Rectal smooth muscle tissue (tissue), 1 donor: Measurements from ENCODE around the gene PROCR.
"Not testable (repeated sequence)": the region's sequence is repeated elsewhere in the genome, so short reads cannot be mapped to it uniquely, and the experiment has no call there.

Experiments used
- H3K27ac ChIP-seq: one replicate; pipeline ENCODE4 v1.7.0; 2013; ENCODE audit warnings: low read depth, low read length, inconsistent platforms
- H3K27me3 ChIP-seq: one replicate; pipeline ENCODE4 v1.7.0; 2013; ENCODE audit warnings: low read length; ENCODE audit not compliant: control insufficient read depth, insufficient read depth
- H3K36me3 ChIP-seq: one replicate; pipeline ENCODE4 v1.7.0; 2013; ENCODE audit warnings: low read length; ENCODE audit not compliant: control insufficient read depth, insufficient read depth
- H3K4me1 ChIP-seq: one replicate; pipeline ENCODE4 v1.7.0; 2013; ENCODE audit warnings: low read length; ENCODE audit not compliant: control insufficient read depth, insufficient read depth
- H3K4me3 ChIP-seq: one replicate; pipeline ENCODE4 v1.7.0; 2013; ENCODE audit warnings: low read length
- H3K9ac ChIP-seq: one replicate; pipeline ENCODE4 v1.7.0; 2013; ENCODE audit warnings: low read length

The PROCR gene

GRCh38 chr20:35167787-35168186, 4.1 kb upstream of the PROCR start:
- no peaks in the 10 kb centered on the region for H3K36me3 ChIP-seq

GRCh38 chr20:35168701-35169409, 3.0 kb upstream of the PROCR start:
- H3K36me3 ChIP-seq, H3K4me1 ChIP-seq, H3K9ac ChIP-seq, H3K4me3 ChIP-seq, H3K27me3 ChIP-seq, H3K27ac ChIP-seq: not testable (repeated sequence)

More at GRCh38 chr20:35167787-35168186, 4.1 kb upstream of the PROCR start:
- peaks cover 5% of the 10 kb centered on the region for H3K4me1 ChIP-seq
- no peak overlapping the region for H3K9ac ChIP-seq
- H3K27me3 ChIP-seq: no peaks in the 10 kb centered on the region
- H3K27ac ChIP-seq: no peak overlapping the region
- no peak overlapping the region for H3K4me3 ChIP-seq

DNA sequence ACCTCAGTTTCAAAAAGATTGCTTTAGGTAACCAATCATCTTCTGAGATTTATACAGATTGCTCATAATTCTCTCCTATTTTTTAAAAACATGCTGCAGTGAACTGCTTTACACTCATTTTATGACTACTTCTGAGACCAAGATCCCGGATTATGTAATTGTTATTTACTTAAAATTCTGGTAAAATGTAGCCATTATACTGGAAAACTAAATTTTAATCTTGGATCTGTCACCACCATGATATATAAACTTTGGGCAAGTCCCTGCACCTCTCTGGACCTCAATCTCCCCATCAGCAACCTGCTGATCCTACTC, 477 bp upstream of the PROCR start:
- peak overlapping the region; percentile 67 for H3K4me3 ChIP-seq

DNA sequence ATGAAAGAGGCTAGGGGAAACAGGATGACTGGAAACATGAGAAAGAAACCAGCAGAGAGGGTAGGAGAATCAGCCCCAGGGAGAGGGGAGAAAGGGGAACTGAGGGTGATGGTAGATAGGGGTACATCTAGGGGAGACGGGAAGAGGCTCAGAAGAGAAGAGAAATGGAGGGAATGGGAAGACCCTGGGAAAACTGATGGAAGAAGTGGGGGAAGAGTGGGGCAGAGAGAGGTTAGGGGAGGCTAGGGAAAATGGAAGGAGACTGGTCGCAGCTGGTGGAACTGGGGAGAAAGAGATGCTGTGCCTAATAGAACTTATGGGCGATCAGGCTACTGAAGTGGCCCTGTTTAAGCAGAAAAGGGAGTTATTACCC, 548 bp downstream of the PROCR start:
- Histone ChIP-seq H3K4me1 (peaks cover 5% of the 10 kb centered on the region), H3K27ac (peak overlapping the region; percentile 58), H3K36me3 (peaks cover 4% of the 10 kb centered on the region), H3K9ac (no peak overlapping the region), H3K4me3 (peak overlapping the region; percentile 67), H3K27me3 (no peaks in the 10 kb centered on the region)

More for the DNA sequence above, 477 bp upstream of the PROCR start:
- Histone ChIP-seq H3K4me1 (peaks cover 5% of the 10 kb centered on the region), H3K27ac (peak overlapping the region; percentile 58), H3K27me3 (no peaks in the 10 kb centered on the region), H3K36me3 (no peaks in the 10 kb centered on the region), H3K9ac (no peak overlapping the region)

GRCh38 chr20:35173576-35174192, 1.8 kb downstream of the PROCR start:
- Histone ChIP-seq H3K4me1 (peaks cover 5% of the 10 kb centered on the region), H3K9ac (no peak overlapping the region), H3K4me3 (peak overlapping the region; percentile 10), H3K27ac (no peak overlapping the region), H3K36me3 (peaks cover 4% of the 10 kb centered on the region), H3K27me3 (no peaks in the 10 kb centered on the region)

GRCh38 chr20:35174458-35175216, 2.8 kb downstream of the PROCR start:
- Histone ChIP-seq H3K27ac (no peak overlapping the region), H3K36me3 (peaks cover 4% of the 10 kb centered on the region), H3K4me1 (peaks cover 5% of the 10 kb centered on the region), H3K27me3 (no peaks in the 10 kb centered on the region), H3K9ac (no peak overlapping the region), H3K4me3 (peak overlapping the region; percentile 27)

- no peaks in the 10 kb centered on the region for H3K27me3 ChIP-seq
- H3K9ac ChIP-seq: no peak overlapping the region
- peaks cover 4% of the 10 kb centered on the region for H3K36me3 ChIP-seq
- H3K4me3 ChIP-seq: no peak overlapping the region
- H3K27ac ChIP-seq: no peak overlapping the region
- H3K4me1 ChIP-seq: peaks cover 5% of the 10 kb centered on the region
Measured at GRCh38 chr20:35176132-35176531, 4.3 kb downstream of the PROCR start.

DNA sequence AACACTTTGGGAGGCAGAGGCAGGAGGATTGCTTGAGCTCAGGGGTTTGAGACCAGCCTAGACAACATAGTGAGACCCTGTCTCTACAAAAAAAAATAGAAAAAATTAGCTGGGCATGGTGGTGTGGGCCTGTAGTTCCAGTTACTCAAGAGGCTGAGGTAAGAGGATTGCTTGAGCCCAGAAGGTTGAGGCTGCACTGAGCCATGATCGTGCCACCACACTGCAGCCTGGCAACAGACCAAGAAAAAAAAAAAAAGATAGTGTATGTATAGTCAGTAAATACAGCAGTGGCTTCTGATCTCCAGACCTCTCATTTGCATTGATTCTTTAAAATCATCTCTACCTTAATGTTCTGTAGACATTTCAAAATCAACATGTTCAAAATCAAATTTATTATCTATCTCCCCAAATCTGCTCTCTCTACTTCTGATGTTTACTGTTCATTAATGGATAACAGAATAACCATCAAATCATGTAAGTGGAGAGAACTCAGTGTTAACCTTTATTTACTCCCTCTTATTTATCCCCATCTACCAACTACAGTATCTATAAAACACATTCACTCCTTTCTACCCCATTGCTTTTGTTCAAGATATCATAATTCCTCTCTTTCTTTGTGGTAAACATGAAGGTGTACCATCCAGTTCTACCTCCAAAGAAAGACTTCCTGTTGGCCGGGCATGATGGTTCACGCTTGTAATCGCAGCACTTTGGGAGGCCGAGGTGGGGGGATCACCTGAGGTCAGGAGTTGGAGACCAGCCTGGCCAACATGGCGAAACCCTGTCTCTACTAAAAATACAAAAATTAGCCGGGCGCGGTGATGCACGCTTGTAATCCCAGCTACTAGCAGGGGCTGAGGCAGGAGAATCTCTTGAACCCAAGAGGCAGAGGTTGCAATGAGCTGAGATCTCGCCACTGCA, 7.7 kb downstream of the PROCR start:
- Histone ChIP-seq H3K27me3 (no peaks in the 10 kb centered on the region), H3K4me3 (no peak overlapping the region), H3K4me1 (no peaks in the 10 kb centered on the region), H3K36me3 (peaks cover 4% of the 10 kb centered on the region), H3K9ac (no peak overlapping the region), H3K27ac (no peak overlapping the region)

GRCh38 chr20:35180266-35180665, 8.4 kb downstream of the PROCR start:
- no peaks in the 10 kb centered on the region for H3K27me3 ChIP-seq
- H3K9ac ChIP-seq: no peak overlapping the region
- no peak overlapping the region for H3K27ac ChIP-seq
- no peak overlapping the region for H3K4me3 ChIP-seq
- H3K4me1 ChIP-seq: no peaks in the 10 kb centered on the region
- H3K36me3 ChIP-seq: peaks cover 4% of the 10 kb centered on the region

DNA sequence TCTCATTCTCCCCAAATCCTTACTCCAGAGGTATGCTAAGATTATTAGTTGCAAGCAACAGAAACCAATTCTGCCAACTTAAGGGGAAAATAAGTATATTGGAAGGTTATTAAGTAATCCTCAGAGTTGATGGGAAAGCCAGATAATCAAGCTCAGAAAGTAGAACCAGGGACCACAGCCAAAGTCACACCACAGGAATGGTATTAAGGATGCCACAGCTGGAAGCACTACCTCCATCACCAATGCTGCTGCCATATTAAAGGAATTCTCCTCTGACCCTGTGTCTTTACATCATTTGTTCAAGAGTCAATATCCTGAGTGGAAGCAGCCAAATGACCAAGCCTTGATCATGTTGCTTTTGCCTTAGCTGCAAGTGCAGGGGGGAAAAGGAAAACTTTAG, 9.9 kb downstream of the PROCR start:
- H3K36me3 ChIP-seq: peaks cover under 1% of the 10 kb centered on the region
- no peaks in the 10 kb centered on the region for H3K4me1 ChIP-seq
- H3K9ac ChIP-seq: no peak overlapping the region
- no peaks in the 10 kb centered on the region for H3K27me3 ChIP-seq
- H3K4me3 ChIP-seq: no peak overlapping the region
- H3K27ac ChIP-seq: no peak overlapping the region

- not testable (repeated sequence) for H3K27me3 ChIP-seq, H3K4me1 ChIP-seq, H3K9ac ChIP-seq, H3K36me3 ChIP-seq, H3K4me3 ChIP-seq, H3K27ac ChIP-seq
Measured at GRCh38 chr20:35186691-35187289, 14.9 kb downstream of the PROCR start.
